Measurements from ENCODE around the gene GLI3.

Gene GLI3

DNA sequence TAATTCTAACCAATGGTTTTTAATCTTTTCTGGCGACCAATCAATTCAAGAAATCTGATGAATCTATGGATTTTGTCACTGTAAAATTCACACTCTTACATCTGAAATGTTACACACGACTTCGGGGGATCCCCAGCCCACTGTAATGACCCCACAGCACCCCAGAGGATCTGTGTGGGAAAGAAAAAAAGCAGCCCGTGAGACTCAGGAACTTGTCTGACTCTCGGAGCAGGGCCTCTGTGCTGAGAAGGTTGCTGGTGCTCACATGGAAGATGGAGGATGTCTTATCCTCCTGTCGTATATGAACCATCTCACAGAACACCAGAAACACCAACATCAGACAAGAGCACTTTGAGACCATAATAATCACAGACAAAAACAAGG lies 305.8 kb downstream of the GLI3 start:
- TF ChIP-seq CTCF (IDR thresholded peaks at IDR 0.05; ENCODE audit: poor library complexity, severe bottlenecking): no peak
- ATAC-seq (ENCODE audit: low read depth) (no peak), DNase-seq (ENCODE audit: low spot score) (no peak)
- H3K27ac ChIP-seq (ENCODE audit: poor library complexity, severe bottlenecking): no peak overlapping the region
- H3K4me3 ChIP-seq (ENCODE audit: severe bottlenecking): no peak overlapping the region
- H3K27me3 ChIP-seq (ENCODE audit: insufficient read depth, poor library complexity, severe bottlenecking): no peaks in the 10 kb centered on the region
- no peaks in the 10 kb centered on the region for H3K36me3 ChIP-seq (ENCODE audit: low read depth)
- H3K9me3 ChIP-seq (ENCODE audit: severe bottlenecking): no peaks in the 10 kb centered on the region
- H3K4me1 ChIP-seq (ENCODE audit: insufficient read depth, poor library complexity, severe bottlenecking): no peaks in the 10 kb centered on the region

- ATAC-seq (ENCODE audit: low read depth): peak; percentile 36; the same call in 1 of the 3 replicates
- Histone ChIP-seq H3K27me3 (ENCODE audit: insufficient read depth, poor library complexity, severe bottlenecking) (no peaks in the 10 kb centered on the region), H3K27ac (ENCODE audit: poor library complexity, severe bottlenecking) (peak overlapping the region; percentile 4), H3K36me3 (ENCODE audit: low read depth) (no peaks in the 10 kb centered on the region), H3K9me3 (ENCODE audit: severe bottlenecking) (no peaks in the 10 kb centered on the region), H3K4me1 (ENCODE audit: insufficient read depth, poor library complexity, severe bottlenecking) (no peaks in the 10 kb centered on the region), H3K4me3 (ENCODE audit: severe bottlenecking) (no peak overlapping the region)
- no peak for DNase-seq (ENCODE audit: low spot score)
- TF ChIP-seq CTCF (IDR thresholded peaks at IDR 0.05; ENCODE audit: poor library complexity, severe bottlenecking): no peak
Measured at GRCh38 chr7:41930538-41931262, 306.3 kb downstream of the GLI3 start.

DNA sequence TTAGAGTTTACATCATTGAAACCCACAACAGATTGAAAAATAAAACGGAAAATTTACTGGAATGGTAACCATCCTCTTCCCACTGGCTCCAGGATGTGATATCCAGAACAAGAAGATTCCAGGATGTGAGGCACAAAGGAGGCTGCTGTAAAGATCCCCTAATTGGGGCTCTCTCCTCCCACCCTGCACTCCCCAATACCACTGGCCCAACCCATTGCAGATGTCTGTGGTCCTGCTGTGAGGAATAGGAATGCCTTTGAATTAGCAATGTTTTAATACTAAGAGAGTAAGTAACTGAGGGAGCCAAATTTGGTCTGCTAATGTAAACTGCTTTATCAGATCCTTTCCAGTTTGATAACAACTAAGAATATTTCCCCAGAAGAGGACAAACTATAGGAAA lies 308.2 kb downstream of the GLI3 start:
- no peaks in the 10 kb centered on the region for H3K27me3 ChIP-seq (ENCODE audit: insufficient read depth, poor library complexity, severe bottlenecking)
- H3K4me1 ChIP-seq (ENCODE audit: insufficient read depth, poor library complexity, severe bottlenecking): no peaks in the 10 kb centered on the region
- ATAC-seq (ENCODE audit: low read depth): no peak
- no peak overlapping the region for H3K4me3 ChIP-seq (ENCODE audit: severe bottlenecking)
- no peak overlapping the region for H3K27ac ChIP-seq (ENCODE audit: poor library complexity, severe bottlenecking)
- TF ChIP-seq CTCF (IDR thresholded peaks at IDR 0.05; ENCODE audit: poor library complexity, severe bottlenecking): no peak
- H3K9me3 ChIP-seq (ENCODE audit: severe bottlenecking): no peaks in the 10 kb centered on the region
- H3K36me3 ChIP-seq (ENCODE audit: low read depth): no peaks in the 10 kb centered on the region
- DNase-seq (ENCODE audit: low spot score): no peak

- ATAC-seq (ENCODE audit: low read depth) (no peak), DNase-seq (ENCODE audit: low spot score) (no peak)
- Histone ChIP-seq H3K27ac (ENCODE audit: poor library complexity, severe bottlenecking) (no peak overlapping the region), H3K27me3 (ENCODE audit: insufficient read depth, poor library complexity, severe bottlenecking) (no peaks in the 10 kb centered on the region), H3K36me3 (ENCODE audit: low read depth) (no peaks in the 10 kb centered on the region), H3K4me1 (ENCODE audit: insufficient read depth, poor library complexity, severe bottlenecking) (no peaks in the 10 kb centered on the region), H3K9me3 (ENCODE audit: severe bottlenecking) (no peaks in the 10 kb centered on the region), H3K4me3 (ENCODE audit: severe bottlenecking) (no peak overlapping the region)
- TF ChIP-seq CTCF (IDR thresholded peaks at IDR 0.05; ENCODE audit: poor library complexity, severe bottlenecking): no peak
Measured at GRCh38 chr7:41928166-41928565, 308.8 kb downstream of the GLI3 start.

- no peak overlapping the region for H3K4me3 ChIP-seq (ENCODE audit: severe bottlenecking)
- TF ChIP-seq CTCF (IDR thresholded peaks at IDR 0.05; ENCODE audit: poor library complexity, severe bottlenecking): no peak
- no peaks in the 10 kb centered on the region for H3K9me3 ChIP-seq (ENCODE audit: severe bottlenecking)
- H3K27me3 ChIP-seq (ENCODE audit: insufficient read depth, poor library complexity, severe bottlenecking): no peaks in the 10 kb centered on the region
- H3K27ac ChIP-seq (ENCODE audit: poor library complexity, severe bottlenecking): no peak overlapping the region
- ATAC-seq (ENCODE audit: low read depth) (no peak), DNase-seq (ENCODE audit: low spot score) (no peak)
- no peaks in the 10 kb centered on the region for H3K4me1 ChIP-seq (ENCODE audit: insufficient read depth, poor library complexity, severe bottlenecking)
- H3K36me3 ChIP-seq (ENCODE audit: low read depth): no peaks in the 10 kb centered on the region
Measured at GRCh38 chr7:41927380-41927779, 309.6 kb downstream of the GLI3 start.

Measured in RWPE2 (cell line).